AG04450 (cell line): ENCODE measurements around the gene ATF6B. TPM values are rescaled to one million over a fixed set of nuclear protein-coding genes. Genes with fewer than 3 reads are reported as not detected.

ENCODE experiments used
- CTCF ChIA-PET: fragments of 300-600, 350-600 bp; formaldehyde crosslinking; extraction: SDS; loops from one replicate; lab custom pipeline; 2022; ENCODE audit warnings: antibody characterized with exemption, inconsistent platforms; lab: Charles Lee
- POLR2A ChIA-PET: fragments of 350-600 bp; formaldehyde crosslinking; extraction: SDS; loops from one replicate; lab custom pipeline; 2021; ENCODE audit warnings: antibody characterized with exemption, inconsistent platforms; lab: Yijun Ruan, JAX
- DNase-seq: peaks from one replicate; pipeline ENCODE4 v3.0.0-alpha.2; 2011; ENCODE audit warnings: low read depth, low spot score
- H3K27ac ChIP-seq: one replicate; pipeline ENCODE4 v1.5.1; 2012; ENCODE audit warnings: low read depth, low read length, control low read depth
- H3K27me3 ChIP-seq: one replicate; pipeline ENCODE4 v1.6.0; 2012; ENCODE audit warnings: low read length; ENCODE audit not compliant: control insufficient read depth, insufficient read depth
- H3K4me3 ChIP-seq: 2 replicates; pipeline ENCODE4 v1.5.1; 2011; ENCODE audit warnings: mild to moderate bottlenecking, low read depth, low read length, control low read depth
- H3K9me3 ChIP-seq: 2 replicates; pipeline ENCODE4 v1.5.1; 2012; ENCODE audit warnings: low read length; ENCODE audit not compliant: control insufficient read depth, insufficient read depth
- polyA plus RNA-seq: library from polyadenylated mRNA; depleted of rRNA; stranded (reverse); fragments of >200 nt; gene quantifications from 2 replicates; pipeline ENCODE4 v1.2.3, GENCODE V29; 2011
- TF ChIP-seq, protein P1 (sequence below): IDR thresholded peaks from 2 replicates; pipeline ENCODE4 v1.5.1; 2011; ENCODE audit warnings: low read depth, low read length, control low read depth, inconsistent platforms

ATF6B gene
- polyA plus RNA-seq, 1 experiment, result 39.2 TPM

DNA sequence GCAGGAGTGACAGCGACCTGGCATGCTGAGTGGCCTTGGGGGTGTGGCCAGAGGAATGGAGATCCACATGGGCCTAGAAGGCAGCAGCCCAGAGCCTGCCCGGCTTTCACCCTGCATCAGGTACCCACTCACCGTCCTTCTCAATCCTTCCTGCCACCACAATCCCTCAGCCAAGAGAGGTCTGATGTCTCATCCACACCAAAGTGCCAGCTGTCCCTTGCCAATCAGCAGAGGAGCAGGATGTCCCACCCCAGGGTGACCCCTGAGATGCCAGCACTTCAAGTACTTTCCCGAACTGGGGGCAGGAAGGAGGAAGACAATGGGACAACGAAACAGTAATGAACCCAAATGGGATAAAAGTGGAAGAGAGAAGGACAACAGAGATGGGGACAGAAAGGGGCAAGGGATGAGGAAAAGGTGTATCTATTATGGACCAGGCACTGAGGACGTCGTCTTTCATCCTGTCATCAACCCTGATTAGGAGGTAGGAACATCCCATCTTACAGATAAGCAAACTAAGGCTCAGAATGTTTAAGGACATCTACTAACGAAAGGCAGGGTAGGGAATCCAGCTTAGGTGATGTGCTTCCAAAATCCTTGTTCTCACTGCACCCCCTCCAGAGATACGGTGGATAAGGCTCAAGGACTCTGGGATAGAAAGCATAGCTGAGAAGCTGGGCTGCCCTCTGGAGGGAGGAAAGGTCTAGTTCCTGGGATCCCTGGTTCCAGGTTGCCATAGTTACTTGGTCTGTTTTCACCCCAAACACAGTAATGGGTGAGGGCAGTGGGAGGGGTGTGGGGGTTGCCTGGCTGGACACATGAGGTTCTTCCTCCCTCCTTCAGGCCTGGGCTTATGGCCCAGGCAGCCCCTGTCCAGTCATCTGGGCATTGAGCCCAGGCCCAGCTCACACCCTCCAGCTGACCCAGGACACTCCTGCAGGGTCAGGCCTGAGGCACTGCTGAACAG lies 14.4 kb downstream of the ATF6B start:
- ChIA-PET CTCF (interaction anchor here (0.6 to 2.5 kb wide), 6 partner anchors 15 to 161 kb away, joined by 3 to 12 read pairs (median 3); partner anchors contain the start of gene ATF6B), POLR2A (interaction anchor here (1.0 to 1.3 kb wide), 3 partner anchors 17 to 142 kb away, joined by 3 to 13 read pairs (median 3); partner anchors contain the start of genes DXO and FKBPL)

DNA sequence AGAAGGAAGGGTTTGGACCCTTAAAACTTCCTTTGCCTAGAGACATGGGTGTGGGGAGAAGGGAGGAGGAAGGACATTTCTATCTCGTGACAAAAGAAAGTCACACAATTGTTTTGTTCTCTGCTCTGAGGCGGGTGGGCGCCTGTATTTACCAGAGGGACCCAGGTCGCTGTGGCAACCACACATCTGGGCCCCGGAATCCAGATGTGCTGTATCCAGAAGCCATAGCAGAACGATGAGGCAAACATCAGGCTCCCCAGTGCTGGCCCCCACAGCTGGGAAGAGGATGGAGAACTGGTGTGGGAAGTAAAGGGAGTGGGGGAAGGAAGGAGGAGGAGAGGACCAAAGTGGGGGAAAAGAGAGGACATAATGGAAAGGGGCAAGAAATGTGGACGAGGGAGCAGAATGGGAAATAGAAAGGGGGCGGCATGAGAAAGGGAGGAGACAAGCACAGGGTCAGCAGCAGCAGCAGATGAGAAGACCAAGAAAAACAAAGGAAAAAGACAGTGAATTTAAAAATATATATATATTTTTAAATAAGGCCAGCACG lies 15.5 kb downstream of the ATF6B start:
- H3K9me3 ChIP-seq, result no peaks in the 10 kb centered on the region; the same call in 1 of the 2 replicates
- CTCF ChIA-PET, result interaction anchor here (0.5 kb wide), 1 partner anchor 9 kb away, joined by 3 read pairs; no protein-coding TSS in a partner anchor
- H3K27ac ChIP-seq, result no peak overlapping the region
- H3K4me3 ChIP-seq, result no peak overlapping the region
- POLR2A ChIA-PET, result no interaction called here
- no peak for DNase-seq
- peaks cover 21% of the 10 kb centered on the region for H3K27me3 ChIP-seq
- TF ChIP-seq, protein P1, sequence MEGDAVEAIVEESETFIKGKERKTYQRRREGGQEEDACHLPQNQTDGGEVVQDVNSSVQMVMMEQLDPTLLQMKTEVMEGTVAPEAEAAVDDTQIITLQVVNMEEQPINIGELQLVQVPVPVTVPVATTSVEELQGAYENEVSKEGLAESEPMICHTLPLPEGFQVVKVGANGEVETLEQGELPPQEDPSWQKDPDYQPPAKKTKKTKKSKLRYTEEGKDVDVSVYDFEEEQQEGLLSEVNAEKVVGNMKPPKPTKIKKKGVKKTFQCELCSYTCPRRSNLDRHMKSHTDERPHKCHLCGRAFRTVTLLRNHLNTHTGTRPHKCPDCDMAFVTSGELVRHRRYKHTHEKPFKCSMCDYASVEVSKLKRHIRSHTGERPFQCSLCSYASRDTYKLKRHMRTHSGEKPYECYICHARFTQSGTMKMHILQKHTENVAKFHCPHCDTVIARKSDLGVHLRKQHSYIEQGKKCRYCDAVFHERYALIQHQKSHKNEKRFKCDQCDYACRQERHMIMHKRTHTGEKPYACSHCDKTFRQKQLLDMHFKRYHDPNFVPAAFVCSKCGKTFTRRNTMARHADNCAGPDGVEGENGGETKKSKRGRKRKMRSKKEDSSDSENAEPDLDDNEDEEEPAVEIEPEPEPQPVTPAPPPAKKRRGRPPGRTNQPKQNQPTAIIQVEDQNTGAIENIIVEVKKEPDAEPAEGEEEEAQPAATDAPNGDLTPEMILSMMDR, result no peak

More for the DNA sequence above, 14.4 kb downstream of the ATF6B start:
- no peaks in the 10 kb centered on the region; the same call in 1 of the 2 replicates for H3K9me3 ChIP-seq
- no peak overlapping the region for H3K4me3 ChIP-seq
- peak; percentile 81 for DNase-seq
- peak overlapping the region; percentile 39 for H3K27ac ChIP-seq
- TF ChIP-seq, protein P1, result peak; percentile 60
- peaks cover 12% of the 10 kb centered on the region for H3K27me3 ChIP-seq

DNA sequence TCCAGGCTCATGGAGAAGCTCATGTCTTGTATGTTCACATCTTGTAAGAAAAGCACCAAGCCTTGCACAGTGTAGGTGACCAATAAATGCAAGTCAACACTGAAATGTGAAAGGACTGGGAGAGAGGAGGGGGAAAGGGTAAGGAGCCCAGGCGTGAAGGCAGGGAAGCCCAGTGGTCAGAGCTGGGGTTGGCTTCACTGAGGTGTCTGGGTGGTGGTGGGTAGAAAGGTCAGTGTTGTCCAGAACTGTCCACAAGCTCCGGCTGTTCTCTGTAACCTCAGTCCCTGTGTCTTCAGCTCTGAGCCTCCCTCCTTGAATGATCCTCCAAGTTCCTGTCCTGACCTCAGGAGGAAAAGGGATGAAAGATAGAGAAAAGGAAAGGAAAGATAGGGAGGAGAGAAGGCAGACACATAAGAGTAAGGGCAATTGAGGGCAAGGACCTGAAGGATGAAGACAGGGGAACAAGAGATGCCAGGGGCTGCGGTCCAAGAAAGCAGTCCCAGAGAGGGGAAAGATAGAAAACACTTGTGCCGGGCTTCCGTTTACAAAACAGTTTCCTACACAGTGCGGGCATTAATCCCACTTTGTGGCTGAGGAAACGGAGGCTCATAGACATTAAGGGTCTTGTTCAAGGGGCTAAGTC lies 16.5 kb downstream of the ATF6B start:
- H3K9me3 ChIP-seq, result no peaks in the 10 kb centered on the region; the same call in 1 of the 2 replicates
- TF ChIP-seq, protein P1, result no peak
- no peak overlapping the region for H3K27ac ChIP-seq
- ChIA-PET CTCF (interaction anchor here (0.5 kb wide), 1 partner anchor 8 kb away, joined by 3 read pairs; no protein-coding TSS in a partner anchor), POLR2A (interaction anchor here (0.8 kb wide), 1 partner anchor 11 kb away, joined by 3 read pairs; no protein-coding TSS in a partner anchor)
- H3K27me3 ChIP-seq, result peaks cover 25% of the 10 kb centered on the region
- DNase-seq, result no peak
- no peak overlapping the region for H3K4me3 ChIP-seq

DNA sequence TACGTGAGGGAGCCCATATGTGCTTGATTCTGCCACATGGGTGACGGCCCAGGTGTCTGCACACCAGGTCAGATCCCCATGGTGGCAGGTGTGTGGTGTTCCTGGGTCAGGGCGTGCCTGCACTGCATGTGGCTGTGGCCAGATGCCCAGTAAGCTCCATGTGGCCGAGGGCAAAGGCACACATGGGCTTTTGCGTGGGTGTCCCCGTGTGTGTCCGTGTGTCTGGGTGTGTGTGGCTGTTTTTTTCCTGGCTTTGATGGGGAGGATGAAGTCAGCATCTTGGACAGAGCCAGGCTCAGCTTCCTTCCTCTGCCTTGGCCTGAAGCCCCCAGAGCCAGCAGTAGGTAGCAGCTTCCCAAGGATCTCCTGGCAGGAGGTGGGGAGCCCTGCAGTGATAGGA lies 17.4 kb downstream of the ATF6B start:
- POLR2A ChIA-PET, result interaction anchor here (0.7 to 0.8 kb wide), 2 partner anchors 10 to 18 kb away, joined by 3 to 4 read pairs; no protein-coding TSS in a partner anchor
- no peak for DNase-seq

More for the DNA sequence above, 17.4 kb downstream of the ATF6B start:
- CTCF ChIA-PET, result interaction anchor here (1.4 to 2.6 kb wide), 2 partner anchors 8 to 158 kb away, joined by 3 to 18 read pairs; no protein-coding TSS in a partner anchor
- Histone ChIP-seq H3K4me3 (no peak overlapping the region), H3K27me3 (peaks cover 28% of the 10 kb centered on the region), H3K27ac (no peak overlapping the region), H3K9me3 (no peaks in the 10 kb centered on the region; the same call in 1 of the 2 replicates)
- TF ChIP-seq, protein P1, result no peak
